Endothelial cell of umbilical vein (primary cell): ENCODE data around the gene ITGA8. TPM values are rescaled to one million over a fixed set of nuclear protein-coding genes. Genes with fewer than 3 reads are reported as not detected.

Source experiments
- BruUV-seq: library from RNA; stranded (reverse); fragments of 400-500 nt; replicated peaks from 2 replicates; lab custom pipeline; 2021; lab: Mats Ljungman, UMichigan
- CTCF ChIA-PET: fragments of 300-600, 350-600 bp; sonication (Branson Sonifier 250); formaldehyde crosslinking; loops from one replicate; lab custom pipeline; 2021; ENCODE audit warnings: antibody characterized with exemption, inconsistent platforms; lab: Charles Lee
- POLR2A ChIA-PET: fragments of 300-600, 350-600 bp; sonication (Branson Sonifier 250); formaldehyde crosslinking; loops from one replicate; lab custom pipeline; 2021; ENCODE audit warnings: antibody characterized with exemption, inconsistent platforms; lab: Charles Lee
- DNase-seq: peaks from one replicate; pipeline ENCODE4 v3.0.0-alpha.2; 2011; ENCODE audit warnings: low read depth, low spot score
- FAIRE-seq: peaks from 2 replicates; lab custom pipeline; 2011; peaks lifted over from hg19 to GRCh38; lab: Jason Lieb, UNC
- H2AFZ ChIP-seq: 2 replicates; pipeline ENCODE4 v1.6.0; 2012; ENCODE audit warnings: low read depth, low read length, control low read depth, inconsistent platforms
- H3K27ac ChIP-seq: 2 replicates; pipeline ENCODE4 v1.5.1; 2011; ENCODE audit warnings: low read depth, mild to moderate bottlenecking, control low read depth, low read length, moderate library complexity; ENCODE audit not compliant: insufficient read depth
- H3K27me3 ChIP-seq, 2 experiments: 2 replicates each; pipeline versions ENCODE4 v1.6.0 to v1.6.1; 2011; ENCODE audit warnings: low read length in 2 of 2, mixed read lengths in 1 of 2; ENCODE audit not compliant: control insufficient read depth in 2 of 2, insufficient read depth in 2 of 2
- H3K36me3 ChIP-seq, 2 experiments: 2 replicates in 1 of 2; 3 replicates in 1 of 2; pipeline ENCODE4 v1.5.1; 2011; ENCODE audit warnings: low read length in 2 of 2, mild to moderate bottlenecking in 1 of 2, moderate library complexity in 1 of 2; ENCODE audit not compliant: control insufficient read depth in 2 of 2, insufficient read depth in 2 of 2; ENCODE audit errors: extremely low read depth in 1 of 2
- H3K4me1 ChIP-seq: 3 replicates; pipeline ENCODE4 v1.5.1; 2011; ENCODE audit warnings: mild to moderate bottlenecking, low read length; ENCODE audit not compliant: control insufficient read depth, insufficient read depth; ENCODE audit errors: extremely low read depth
- H3K4me2 ChIP-seq: 2 replicates; pipeline ENCODE4 v1.6.1; 2011; ENCODE audit warnings: low read length, control low read depth, mixed read lengths; ENCODE audit not compliant: insufficient read depth
- H3K4me3 ChIP-seq, 3 experiments: fragments of 200-600 bp in 1 of 3; sonication (generic), shearing (Covaris generic) in 1 of 3; replicated peaks in 1 of 3; 2 replicates each; pipeline ENCODE4 v1.5.1; 2011 to 2016; ENCODE audit warnings: control low read depth in 3 of 3, low read length in 3 of 3, mild to moderate bottlenecking in 2 of 3, inconsistent platforms in 1 of 3, low read depth in 1 of 3, moderate library complexity in 1 of 3; ENCODE audit not compliant: insufficient read depth in 1 of 3
- H3K79me2 ChIP-seq: 2 replicates; pipeline ENCODE4 v1.6.0; 2012; ENCODE audit warnings: low read length, inconsistent platforms; ENCODE audit not compliant: control insufficient read depth, insufficient read depth
- H3K9ac ChIP-seq: replicated peaks from 2 replicates; pipeline ENCODE3; 2011; ENCODE audit warnings: low read length, control low read depth; ENCODE audit not compliant: insufficient read depth; ENCODE audit errors: extremely low read depth
- H3K9me1 ChIP-seq: replicated peaks from 3 replicates; pipeline ENCODE4 v1.6.0; 2011; ENCODE audit warnings: mild to moderate bottlenecking, low read length; ENCODE audit not compliant: control insufficient read depth, insufficient read depth; ENCODE audit errors: extremely low read depth
- H3K9me3 ChIP-seq: replicated peaks from 2 replicates; pipeline ENCODE4 v1.5.1; 2012; ENCODE audit warnings: low read length, inconsistent platforms; ENCODE audit not compliant: control insufficient read depth, insufficient read depth
- H4K20me1 ChIP-seq: replicated peaks from 2 replicates; pipeline ENCODE3; 2011; ENCODE audit warnings: mild to moderate bottlenecking, low read length; ENCODE audit not compliant: control insufficient read depth, insufficient read depth; ENCODE audit errors: extremely low read depth
- EZH2 ChIP-seq: IDR thresholded peaks from 2 replicates; pipeline ENCODE4 v1.6.1; 2012; ENCODE audit warnings: borderline replicate concordance, low read depth, mild to moderate bottlenecking, moderate library complexity, low read length, inconsistent platforms; ENCODE audit not compliant: severe bottlenecking
- FOS ChIP-seq: IDR thresholded peaks from 2 replicates; pipeline ENCODE4 v1.6.1; 2011; ENCODE audit warnings: mild to moderate bottlenecking, low read length, moderate library complexity, borderline replicate concordance; ENCODE audit not compliant: insufficient read depth
- GATA2 ChIP-seq: IDR thresholded peaks from 2 replicates; pipeline ENCODE4 v1.7.0; 2011; ENCODE audit warnings: low read depth, mild to moderate bottlenecking, moderate library complexity, mixed read lengths, low read length; ENCODE audit not compliant: insufficient read length, insufficient read depth
- JUN ChIP-seq: IDR thresholded peaks from 2 replicates; pipeline ENCODE4 v1.6.1; 2011; ENCODE audit warnings: borderline replicate concordance, low read depth; ENCODE audit not compliant: insufficient read length, insufficient read depth
- MYC ChIP-seq: IDR thresholded peaks from one replicate; pipeline ENCODE4 v1.6.1; 2011; ENCODE audit warnings: mild to moderate bottlenecking, low read depth, low read length
- POLR2A ChIP-seq: IDR thresholded peaks from 2 replicates; pipeline ENCODE4 v1.6.1; 2012; ENCODE audit warnings: low read depth, mild to moderate bottlenecking, control low read depth, low read length
- dilution Hi-C: fragments of 300-500 bp; cut with MboI; formaldehyde crosslinking; loops from one replicate; pipeline ENCODE4 v1.15.0; 2019; ENCODE audit warnings: low sequenced_read_pairs; ENCODE audit not compliant: extremely low pct_ligation_motif_present
- intact Hi-C: fragments of 100-400 bp; cut with micrococcal nuclease; formaldehyde crosslinking; loops from one replicate; pipeline ENCODE4 v1.10.0; 2022
- polyA plus RNA-seq, 4 experiments: library from polyadenylated mRNA; depleted of rRNA in 3 of 4; stranded (reverse) in 3 of 4; unstranded in 1 of 4; fragments of >200 nt; gene quantifications; 2 replicates each; pipeline versions ENCODE4 v1.2.1 to v1.2.3, GENCODE V29; 2011 to 2012; ENCODE audit warnings: missing spikeins in 1 of 4
- total RNA-seq: library from RNA; stranded (reverse); gene quantifications from 2 replicates; pipeline ENCODE4 v1.2.3, GENCODE V29; 2021
- TF ChIP-seq, protein P1 (sequence below), 2 donors: IDR thresholded peaks; 1 replicate in 1 of 2; 2 replicates in 1 of 2; pipeline ENCODE4 v1.5.1; 2011; ENCODE audit warnings: low read length in 2 of 2, mild to moderate bottlenecking in 2 of 2, moderate library complexity in 2 of 2, control low read depth in 1 of 2, inconsistent platforms in 1 of 2, low read depth in 1 of 2; ENCODE audit not compliant: insufficient read depth in 1 of 2; ENCODE audit errors: extremely low read depth in 1 of 2
- TF ChIP-seq, protein P2 (sequence below): IDR thresholded peaks from 2 replicates; pipeline ENCODE4 v1.6.1; 2011; ENCODE audit not compliant: insufficient read depth, insufficient read length

The ITGA8 gene
- total and polyA plus RNA-seq, 2 donors (not counting 3 experiments of a cell fraction or from before 2014, with no cell fraction given): 0.04 to 0.40 TPM

DNA sequence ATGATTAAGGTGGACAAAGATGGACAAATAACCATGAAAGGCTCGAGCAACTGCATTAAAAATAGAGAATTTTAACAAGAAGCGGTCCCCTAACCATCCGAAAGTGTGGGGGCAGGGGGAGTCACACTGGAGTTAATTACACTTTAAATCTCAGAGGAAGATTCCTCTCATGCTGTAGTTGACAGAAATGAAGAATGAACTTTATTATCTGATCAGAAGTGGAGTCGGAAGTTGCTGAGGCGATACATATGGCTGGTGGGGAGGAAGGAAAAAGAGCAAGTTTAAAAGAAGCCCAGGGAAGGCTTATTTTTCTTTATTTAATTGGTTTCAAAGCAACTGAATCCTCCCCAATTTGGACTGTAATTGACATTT, 246.3 kb downstream of the ITGA8 start:
- intact Hi-C loops: no loop called here
- POLR2A ChIA-PET: no interaction called here
- TF ChIP-seq FOS: no peak
- TF ChIP-seq, protein P1, sequence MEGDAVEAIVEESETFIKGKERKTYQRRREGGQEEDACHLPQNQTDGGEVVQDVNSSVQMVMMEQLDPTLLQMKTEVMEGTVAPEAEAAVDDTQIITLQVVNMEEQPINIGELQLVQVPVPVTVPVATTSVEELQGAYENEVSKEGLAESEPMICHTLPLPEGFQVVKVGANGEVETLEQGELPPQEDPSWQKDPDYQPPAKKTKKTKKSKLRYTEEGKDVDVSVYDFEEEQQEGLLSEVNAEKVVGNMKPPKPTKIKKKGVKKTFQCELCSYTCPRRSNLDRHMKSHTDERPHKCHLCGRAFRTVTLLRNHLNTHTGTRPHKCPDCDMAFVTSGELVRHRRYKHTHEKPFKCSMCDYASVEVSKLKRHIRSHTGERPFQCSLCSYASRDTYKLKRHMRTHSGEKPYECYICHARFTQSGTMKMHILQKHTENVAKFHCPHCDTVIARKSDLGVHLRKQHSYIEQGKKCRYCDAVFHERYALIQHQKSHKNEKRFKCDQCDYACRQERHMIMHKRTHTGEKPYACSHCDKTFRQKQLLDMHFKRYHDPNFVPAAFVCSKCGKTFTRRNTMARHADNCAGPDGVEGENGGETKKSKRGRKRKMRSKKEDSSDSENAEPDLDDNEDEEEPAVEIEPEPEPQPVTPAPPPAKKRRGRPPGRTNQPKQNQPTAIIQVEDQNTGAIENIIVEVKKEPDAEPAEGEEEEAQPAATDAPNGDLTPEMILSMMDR (IDR thresholded peaks at IDR 0.05; ENCODE audit: extremely low read depth in 1 of 2, insufficient read depth in 1 of 2, low read depth in 1 of 2, low read length in 2 of 2): no peak
- no peak for TF ChIP-seq GATA2
- TF ChIP-seq, protein P2, sequence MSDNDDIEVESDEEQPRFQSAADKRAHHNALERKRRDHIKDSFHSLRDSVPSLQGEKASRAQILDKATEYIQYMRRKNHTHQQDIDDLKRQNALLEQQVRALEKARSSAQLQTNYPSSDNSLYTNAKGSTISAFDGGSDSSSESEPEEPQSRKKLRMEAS: no peak
- TF ChIP-seq EZH2: no peak
- no peak for TF ChIP-seq POLR2A
- TF ChIP-seq JUN: no peak
- TF ChIP-seq MYC: no peak

More for the DNA sequence above, 246.3 kb downstream of the ITGA8 start:
- no peak overlapping the region for H3K4me3 ChIP-seq
- H3K4me2 ChIP-seq: no peak overlapping the region
- BruUV-seq: no TSS peak
- no peak overlapping the region for H2AFZ ChIP-seq
- FAIRE-seq (no peak), DNase-seq (no peak)
- H3K9me1 ChIP-seq: no peaks in the 10 kb centered on the region
- H3K36me3 ChIP-seq: no peaks in the 10 kb centered on the region
- dilution Hi-C loops: no loop called here
- no peak overlapping the region for H3K9ac ChIP-seq
- no peaks in the 10 kb centered on the region for H3K79me2 ChIP-seq
- no peaks in the 10 kb centered on the region for H4K20me1 ChIP-seq
- no peaks in the 10 kb centered on the region for H3K4me1 ChIP-seq
- peaks cover 7 to 31% of the 10 kb centered on the region in 2 experiments for H3K27me3 ChIP-seq
- H3K27ac ChIP-seq: no peak overlapping the region
- CTCF ChIA-PET: interaction anchor here (0.6 kb wide), 1 partner anchor 253 kb away, joined by 3 read pairs; no protein-coding TSS in a partner anchor
- no peaks in the 10 kb centered on the region for H3K9me3 ChIP-seq
